GM12864 (cell line): ENCODE results near the gene PEX7.
"Not testable (repeated sequence)": the region's sequence is repeated elsewhere in the genome, so short reads cannot be mapped to it uniquely, and the experiment has no call there.

Experiments
- DNase-seq: peaks from one replicate; pipeline ENCODE4 v3.0.0-alpha.2; 2011; ENCODE audit warnings: low read depth
- H3K4me3 ChIP-seq: 2 replicates; pipeline ENCODE4 v1.5.1; 2011; ENCODE audit warnings: mild to moderate bottlenecking, low read depth, low read length, control low read depth
- TF ChIP-seq, protein P1 (sequence below): IDR thresholded peaks from 2 replicates; pipeline ENCODE4 v1.5.1; 2011; ENCODE audit warnings: low read depth, mild to moderate bottlenecking, moderate library complexity, low read length, control low read depth, inconsistent platforms; ENCODE audit errors: missing control alignments

Gene PEX7

GRCh38 chr6:136795996-136796395 is 26.4 kb upstream of the PEX7 start:
- H3K4me3 ChIP-seq = no peak overlapping the region
- DNase-seq = no peak
- TF ChIP-seq, protein P1, sequence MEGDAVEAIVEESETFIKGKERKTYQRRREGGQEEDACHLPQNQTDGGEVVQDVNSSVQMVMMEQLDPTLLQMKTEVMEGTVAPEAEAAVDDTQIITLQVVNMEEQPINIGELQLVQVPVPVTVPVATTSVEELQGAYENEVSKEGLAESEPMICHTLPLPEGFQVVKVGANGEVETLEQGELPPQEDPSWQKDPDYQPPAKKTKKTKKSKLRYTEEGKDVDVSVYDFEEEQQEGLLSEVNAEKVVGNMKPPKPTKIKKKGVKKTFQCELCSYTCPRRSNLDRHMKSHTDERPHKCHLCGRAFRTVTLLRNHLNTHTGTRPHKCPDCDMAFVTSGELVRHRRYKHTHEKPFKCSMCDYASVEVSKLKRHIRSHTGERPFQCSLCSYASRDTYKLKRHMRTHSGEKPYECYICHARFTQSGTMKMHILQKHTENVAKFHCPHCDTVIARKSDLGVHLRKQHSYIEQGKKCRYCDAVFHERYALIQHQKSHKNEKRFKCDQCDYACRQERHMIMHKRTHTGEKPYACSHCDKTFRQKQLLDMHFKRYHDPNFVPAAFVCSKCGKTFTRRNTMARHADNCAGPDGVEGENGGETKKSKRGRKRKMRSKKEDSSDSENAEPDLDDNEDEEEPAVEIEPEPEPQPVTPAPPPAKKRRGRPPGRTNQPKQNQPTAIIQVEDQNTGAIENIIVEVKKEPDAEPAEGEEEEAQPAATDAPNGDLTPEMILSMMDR = no peak

DNA sequence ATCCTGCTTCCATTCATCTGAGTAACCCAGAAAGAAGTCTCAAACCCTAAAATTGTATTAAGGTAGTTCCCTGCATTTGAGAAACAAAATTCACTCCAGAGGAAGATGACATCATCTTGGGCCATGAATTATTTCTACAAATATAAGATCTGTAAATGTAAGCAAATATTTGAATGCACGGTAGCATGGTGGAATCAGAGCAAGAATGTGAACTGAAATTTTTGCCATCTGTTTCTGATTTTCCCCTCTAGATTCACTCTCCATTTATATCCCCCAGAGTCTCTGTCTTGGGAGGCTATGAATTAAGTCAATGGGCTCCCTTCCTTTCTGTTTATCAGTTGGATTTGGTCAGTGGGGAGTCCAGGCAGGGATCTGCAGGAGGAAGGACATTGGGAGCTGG is 24.3 kb upstream of the PEX7 start:
- TF ChIP-seq, protein P1 = no peak
- no peak for DNase-seq
- H3K4me3 ChIP-seq = no peak overlapping the region

DNA sequence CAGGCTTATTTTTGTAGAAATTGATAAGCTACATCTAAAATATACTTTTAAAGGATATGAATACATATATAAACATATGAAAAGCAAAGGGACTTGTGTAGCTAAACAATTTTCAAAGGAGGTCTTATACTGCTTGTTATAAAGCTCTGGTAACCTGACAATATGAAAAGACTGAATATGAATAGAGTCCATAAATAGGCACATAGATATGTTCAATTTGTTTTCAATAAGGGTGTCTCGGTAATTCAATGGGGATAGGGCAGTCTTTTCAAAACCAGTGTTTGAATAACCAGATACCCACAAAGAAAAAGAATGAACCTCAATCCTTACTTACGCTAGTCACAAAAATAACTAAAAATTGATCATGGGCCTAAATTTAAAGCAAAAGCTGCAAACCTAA is 20.8 kb upstream of the PEX7 start:
- TF ChIP-seq, protein P1 = no peak
- DNase-seq = no peak
- H3K4me3 ChIP-seq = no peak overlapping the region

DNA sequence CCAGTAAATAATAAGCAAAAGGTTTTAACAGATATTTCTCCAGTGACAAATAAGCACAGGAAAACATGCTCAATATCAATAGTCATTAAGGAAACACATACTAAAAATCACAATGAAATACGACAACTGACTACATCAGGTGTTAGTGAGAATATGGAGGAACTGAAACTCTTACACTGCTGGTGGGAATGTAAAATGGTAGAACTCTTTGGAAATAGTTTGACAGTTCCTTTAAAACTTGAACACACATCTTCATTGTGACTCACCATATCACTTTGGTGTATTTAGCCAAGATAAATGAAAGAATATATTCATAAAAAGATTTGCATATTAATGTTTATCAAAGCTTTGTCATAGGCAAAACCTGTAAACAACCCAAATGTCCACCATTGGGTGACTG is 18.8 kb upstream of the PEX7 start:
- no peak for DNase-seq
- no peak overlapping the region for H3K4me3 ChIP-seq
- TF ChIP-seq, protein P1 = no peak

DNA sequence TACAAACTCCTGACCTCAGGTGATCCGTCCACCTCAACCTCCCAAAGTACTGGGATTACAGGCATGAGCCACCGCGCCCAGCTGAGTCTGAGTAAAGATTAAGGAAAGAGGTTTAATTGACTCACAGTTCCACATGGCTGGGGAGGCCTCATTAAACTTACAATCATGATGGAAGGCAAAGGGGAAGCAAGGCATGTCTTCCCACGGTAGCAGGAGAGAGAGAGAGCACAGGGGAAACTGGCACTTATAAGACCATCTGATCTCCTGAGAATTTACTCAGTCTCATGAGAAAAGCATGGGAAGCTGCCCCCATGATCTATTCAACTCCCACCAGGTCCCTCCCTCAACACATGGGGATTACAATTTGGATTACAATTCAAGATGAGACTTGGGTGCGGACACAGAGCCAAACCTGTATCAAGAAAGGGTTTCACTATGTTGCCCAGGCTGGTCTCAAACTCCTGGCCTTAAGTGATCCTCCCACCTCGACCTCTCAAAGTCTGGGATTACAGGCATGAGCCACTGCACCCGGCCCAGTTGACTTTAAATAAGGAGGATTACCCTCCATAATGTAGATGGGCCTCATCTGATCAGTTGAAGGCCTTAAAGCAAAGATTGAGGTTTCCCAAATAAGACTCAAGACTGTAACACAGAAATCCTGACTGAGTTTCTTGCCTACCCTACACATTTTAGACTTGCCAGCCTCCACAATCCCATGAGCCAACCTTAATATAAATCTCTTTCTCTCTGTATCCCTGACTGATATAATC is 13.1 kb upstream of the PEX7 start:
- TF ChIP-seq, protein P1 = no peak
- DNase-seq = no peak

GRCh38 chr6:136811272-136811671 is 11.1 kb upstream of the PEX7 start:
- TF ChIP-seq, protein P1 = no peak
- no peak overlapping the region for H3K4me3 ChIP-seq
- DNase-seq = no peak

More for the DNA sequence above, 13.1 kb upstream of the PEX7 start:
- no peak overlapping the region for H3K4me3 ChIP-seq

- H3K4me3 ChIP-seq = no peak overlapping the region
Measured at GRCh38 chr6:136812174-136812573, 10.2 kb upstream of the PEX7 start.

GRCh38 chr6:136815608-136816007 is 6.8 kb upstream of the PEX7 start:
- not testable (repeated sequence) for H3K4me3 ChIP-seq, DNase-seq

More at GRCh38 chr6:136812174-136812573, 10.2 kb upstream of the PEX7 start:
- DNase-seq = no peak
- TF ChIP-seq, protein P1 = no peak
